Measurements from ENCODE around the gene KRTAP10-2.

The KRTAP10-2 gene

GRCh38 chr21:44520326-44521300 lies 30.7 kb downstream of the KRTAP10-2 start:
- Histone ChIP-seq H3K4me3 (no peak overlapping the region), H3K27ac (no peak overlapping the region)
- DNase-seq (ENCODE audit: low spot score), result no peak
- TF ChIP-seq CTCF (IDR thresholded peaks at IDR 0.05), result no peak

GRCh38 chr21:44519346-44520325 lies 31.7 kb downstream of the KRTAP10-2 start:
- Histone ChIP-seq H3K27ac (no peak overlapping the region), H3K4me3 (no peak overlapping the region)
- no peak for DNase-seq (ENCODE audit: low spot score)
- TF ChIP-seq CTCF (IDR thresholded peaks at IDR 0.05), result no peak

GRCh38 chr21:44518686-44519085 lies 32.6 kb downstream of the KRTAP10-2 start:
- Histone ChIP-seq H3K4me3 (no peak overlapping the region), H3K27ac (no peak overlapping the region)
- TF ChIP-seq CTCF (IDR thresholded peaks at IDR 0.05), result no peak
- DNase-seq (ENCODE audit: low spot score), result no peak

- Histone ChIP-seq H3K4me3 (no peak overlapping the region), H3K27ac (no peak overlapping the region)
- TF ChIP-seq CTCF (IDR thresholded peaks at IDR 0.05), result no peak
- no peak for DNase-seq (ENCODE audit: low spot score)
Observed at GRCh38 chr21:44517175-44517899, 34.0 kb downstream of the KRTAP10-2 start.

GRCh38 chr21:44516828-44517174 lies 34.5 kb downstream of the KRTAP10-2 start:
- Histone ChIP-seq H3K27ac (no peak overlapping the region), H3K4me3 (no peak overlapping the region)
- DNase-seq (ENCODE audit: low spot score), result no peak
- TF ChIP-seq CTCF (IDR thresholded peaks at IDR 0.05), result no peak

- H3K27ac ChIP-seq, result no peak overlapping the region
- no peak for TF ChIP-seq CTCF (IDR thresholded peaks at IDR 0.05)
- no peak overlapping the region for H3K4me3 ChIP-seq
- no peak for DNase-seq (ENCODE audit: low spot score)
Observed at GRCh38 chr21:44516342-44516741, 35.0 kb downstream of the KRTAP10-2 start.

All from coronary artery (tissue), 2 donors.